K562 (cell line): ENCODE data around the gene DHRS13. TPM values are rescaled to one million over a fixed set of nuclear protein-coding genes. Genes with fewer than 3 reads are reported as not detected.

Experiments used
- CEBPG ChIP-seq, 3 experiments: fragments of 200-800 bp in 1 of 3; sonication (Bioruptor generic) in 1 of 3; sonication (generic) in 1 of 3; formaldehyde crosslinking in 1 of 3; IDR thresholded peaks in 2 of 3; conservative IDR thresholded peaks in 1 of 3; 2 replicates each; pipeline versions ENCODE4 v1.6.1 to v1.8.0; 2016 to 2022; ENCODE audit warnings: missing compliant biosample characterization in 2 of 3, missing genetic modification characterization in 2 of 3, mild to moderate bottlenecking in 1 of 3, missing genetic modification reagents in 1 of 3
- EP300 ChIP-seq: IDR thresholded peaks from 2 replicates; pipeline ENCODE4 v1.6.1; 2012; ENCODE audit warnings: low read length, improper control_type of control experiment
- FOXP4 ChIP-seq: sonication (generic); formaldehyde crosslinking; IDR thresholded peaks from 2 replicates; pipeline ENCODE4 v1.8.0; 2022; ENCODE audit warnings: mild to moderate bottlenecking, missing genetic modification reagents, borderline replicate concordance
- JUNB ChIP-seq: fragments of 450-650 bp; formaldehyde crosslinking; conservative IDR thresholded peaks from 2 replicates; pipeline ENCODE4 v1.4.0; 2020; ENCODE audit warnings: mild to moderate bottlenecking
- KLF13 ChIP-seq: fragments of 450-650 bp; IDR thresholded peaks from 2 replicates; pipeline ENCODE4 v1.6.1; 2016; ENCODE audit warnings: missing genetic modification characterization, low read depth, mild to moderate bottlenecking, missing compliant biosample characterization, moderate library complexity, borderline replicate concordance
- MAX ChIP-seq: sonication (generic); formaldehyde crosslinking; IDR thresholded peaks from 2 replicates; pipeline ENCODE4 v1.9.0; 2022; ENCODE audit warnings: mild to moderate bottlenecking, missing genetic modification reagents
- MITF ChIP-seq: IDR thresholded peaks from 2 replicates; pipeline ENCODE4 v1.6.1; 2014; ENCODE audit warnings: antibody characterized with exemption
- NFATC3 ChIP-seq: fragments of 450-650 bp; IDR thresholded peaks from 2 replicates; pipeline ENCODE4 v1.6.1; 2017; ENCODE audit warnings: mild to moderate bottlenecking
- NR2C1 ChIP-seq, 2 experiments: fragments of 450-650 bp; IDR thresholded peaks; 2 replicates each; pipeline ENCODE4 v1.6.1; 2017; ENCODE audit warnings: mild to moderate bottlenecking in 2 of 2, antibody characterized with exemption in 1 of 2, inconsistent platforms in 1 of 2, missing compliant biosample characterization in 1 of 2, missing genetic modification characterization in 1 of 2
- NR4A1 ChIP-seq, 2 experiments: fragments of 250-450 bp in 1 of 2; fragments of 450-650 bp in 1 of 2; sonication (Bioruptor Pico) in 1 of 2; IDR thresholded peaks; 2 replicates each; pipeline versions ENCODE4 v1.4.0 to v1.6.1; 2016 to 2020; ENCODE audit warnings: mild to moderate bottlenecking in 2 of 2, missing compliant biosample characterization in 1 of 2, missing genetic modification characterization in 1 of 2, moderate library complexity in 1 of 2
- PKNOX1 ChIP-seq: fragments of 450-650 bp; IDR thresholded peaks from 2 replicates; pipeline ENCODE4 v1.6.1; 2016
- PTBP1 ChIP-seq: fragments of 200-400 bp; formaldehyde crosslinking; IDR thresholded peaks from 2 replicates; pipeline ENCODE4 v1.6.1; 2017; ENCODE audit warnings: low read depth, low read length
- RBBP5 ChIP-seq: fragments of 200-600 bp; sonication (generic); IDR thresholded peaks from 2 replicates; pipeline ENCODE4 v1.6.1; 2012; ENCODE audit warnings: borderline replicate concordance, mild to moderate bottlenecking, low read length, control low read depth, inconsistent platforms; ENCODE audit not compliant: insufficient read depth, poor library complexity, severe bottlenecking
- SMARCA4 ChIP-seq: fragments of 450-650 bp; IDR thresholded peaks from 2 replicates; pipeline ENCODE4 v1.6.1; 2016
- SMARCB1 ChIP-seq: IDR thresholded peaks from 2 replicates; pipeline ENCODE4 v1.6.1; 2011; ENCODE audit warnings: improper control_type of control experiment, low read depth; ENCODE audit not compliant: insufficient read length
- TFAP4 ChIP-seq: sonication (generic); formaldehyde crosslinking; IDR thresholded peaks from 2 replicates; pipeline ENCODE4 v1.8.0; 2022; ENCODE audit warnings: missing genetic modification reagents, mild to moderate bottlenecking, moderate library complexity, borderline replicate concordance
- THRA ChIP-seq: fragments of 450-650 bp; IDR thresholded peaks from 2 replicates; pipeline ENCODE4 v1.6.1; 2017; ENCODE audit warnings: mild to moderate bottlenecking, moderate library complexity
- ZNF197 ChIP-seq: fragments of 200-800 bp; sonication (Bioruptor generic); IDR thresholded peaks from 2 replicates; pipeline ENCODE4 v1.6.1; 2016; ENCODE audit warnings: low read depth, missing genetic modification characterization, missing compliant biosample characterization
- ZNF311 ChIP-seq: fragments of 250-450 bp; sonication (Bioruptor Pico); IDR thresholded peaks from 2 replicates; pipeline ENCODE4 v1.4.0; 2020; ENCODE audit warnings: mild to moderate bottlenecking, moderate library complexity
- ZNF699 ChIP-seq: fragments of 250-450 bp; sonication (Bioruptor Pico); IDR thresholded peaks from 2 replicates; pipeline ENCODE4 v1.8.0; 2021; ENCODE audit warnings: mild to moderate bottlenecking, moderate library complexity; ENCODE audit not compliant: insufficient replicate concordance
- polyA plus RNA-seq, 8 experiments: library from polyadenylated mRNA; depleted of rRNA in 4 of 8; stranded (reverse) in 5 of 8; unstranded in 3 of 8; fragments of >200 nt; fragmentation: Nextera tagmentation in 2 of 8; fragmentation: Illumina TruSeq in 1 of 8; extraction: Ambion mirVana in 2 of 8; extraction: Trizol in 1 of 8; gene quantifications; 2 replicates each; pipeline versions ENCODE4 v1.2.1 to v1.2.3, GENCODE V29; 2011 to 2014; ENCODE audit warnings: inconsistent platforms in 1 of 8, missing spikeins in 1 of 8
- total RNA-seq, 7 experiments: library from RNA; depleted of rRNA in 6 of 7; stranded (reverse); fragments of >200 nt in 6 of 7; fragmentation: Illumina TruSeq in 2 of 7; extraction: Trizol in 2 of 7; gene quantifications; 2 replicates each; pipeline versions ENCODE4 v1.2.1 to v1.2.3, GENCODE V29; 2011 to 2021; ENCODE audit warnings: low replicate concordance in 1 of 7

The DHRS13 gene
- total and polyA plus RNA-seq, 9 of the 15 experiments (the other 6 are each of a cell fraction or from before 2014, with no cell fraction given), result 0.32 to 52.3 (median 34.3) TPM; not detected in 1

- TF ChIP-seq PTBP1, result no peak
- TF ChIP-seq KLF13, result no peak
- no peak for TF ChIP-seq ZNF699 (CRISPR knock-in tag)
- no peak for TF ChIP-seq MITF
- no peak for TF ChIP-seq CEBPG (CRISPR knock-in tag; IDR thresholded peaks at IDR 0.05)
- TF ChIP-seq CEBPG (tag; conservative IDR thresholded peaks at IDR 0.05 in 1 of 2, IDR thresholded peaks at IDR 0.05 in 1 of 2), result no peak
- peak; percentile 33 for TF ChIP-seq RBBP5
- no peak; the same call in 1 of the 2 replicates for TF ChIP-seq NR2C1 (IDR thresholded peaks at IDR 0.05)
- TF ChIP-seq NR2C1 (tag; IDR thresholded peaks at IDR 0.05), result no peak
- no peak for TF ChIP-seq NFATC3
- TF ChIP-seq ZNF197 (CRISPR knock-in tag), result no peak
- TF ChIP-seq EP300, result no peak; the same call in 1 of the 2 replicates
- TF ChIP-seq JUNB (CRISPR knock-in tag), result no peak
- TF ChIP-seq SMARCB1, result no peak
- no peak for TF ChIP-seq MAX (CRISPR knock-in tag)
- TF ChIP-seq NR4A1 (CRISPR knock-in tag; IDR thresholded peaks at IDR 0.05), result no peak
- no peak for TF ChIP-seq NR4A1 (tag; IDR thresholded peaks at IDR 0.05)
- TF ChIP-seq TFAP4 (CRISPR knock-in tag), result no peak; the same call in 1 of the 2 replicates
- TF ChIP-seq THRA, result no peak
- no peak for TF ChIP-seq SMARCA4
- TF ChIP-seq FOXP4 (CRISPR knock-in tag), result no peak
- no peak for TF ChIP-seq ZNF311
- no peak for TF ChIP-seq PKNOX1
These were observed 48.6 kb upstream of the DHRS13 start, which contains the start of gene PHF12 (continued) for GRCh38 chr17:28951428-28951990.
